ENCODE data around the gene DGLUCY.

DNA sequence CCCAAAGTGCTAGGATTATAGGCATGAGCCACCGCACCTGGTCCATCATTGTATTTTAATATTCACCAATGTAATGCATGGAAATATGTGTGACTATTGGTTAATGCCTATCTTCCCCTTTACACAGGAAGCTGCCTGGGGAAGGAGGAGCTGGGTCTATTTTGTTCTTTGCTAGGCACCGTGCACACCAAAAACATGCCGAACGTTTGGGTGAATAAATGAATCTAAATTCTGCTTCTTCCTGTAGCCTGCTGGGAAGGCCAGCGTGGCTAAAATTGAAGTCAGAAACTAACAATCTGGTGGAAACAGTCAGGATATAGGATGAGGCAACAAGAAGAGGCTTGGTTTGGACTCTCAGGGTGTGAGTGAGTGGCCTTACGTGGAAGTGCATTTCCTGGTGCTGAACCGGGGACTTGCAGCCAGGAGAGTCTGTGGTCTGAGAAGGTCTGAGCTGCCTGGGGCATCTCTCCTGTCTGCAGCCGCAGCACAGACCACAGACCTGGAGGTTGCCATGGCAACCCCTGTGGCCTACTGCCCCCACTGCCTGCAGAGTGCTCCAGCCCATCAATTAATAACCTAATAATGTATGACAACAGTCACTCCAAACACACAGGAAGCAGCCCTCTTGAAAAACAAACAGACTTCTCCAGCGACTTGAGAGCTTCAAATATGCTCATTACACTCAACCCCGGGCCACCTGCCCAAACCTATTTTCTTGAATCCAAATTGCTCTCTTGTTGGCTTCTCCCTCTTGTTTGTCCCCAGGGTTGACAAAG lies 136.2 kb downstream of the DGLUCY start:
- TF ChIP-seq, protein P1, sequence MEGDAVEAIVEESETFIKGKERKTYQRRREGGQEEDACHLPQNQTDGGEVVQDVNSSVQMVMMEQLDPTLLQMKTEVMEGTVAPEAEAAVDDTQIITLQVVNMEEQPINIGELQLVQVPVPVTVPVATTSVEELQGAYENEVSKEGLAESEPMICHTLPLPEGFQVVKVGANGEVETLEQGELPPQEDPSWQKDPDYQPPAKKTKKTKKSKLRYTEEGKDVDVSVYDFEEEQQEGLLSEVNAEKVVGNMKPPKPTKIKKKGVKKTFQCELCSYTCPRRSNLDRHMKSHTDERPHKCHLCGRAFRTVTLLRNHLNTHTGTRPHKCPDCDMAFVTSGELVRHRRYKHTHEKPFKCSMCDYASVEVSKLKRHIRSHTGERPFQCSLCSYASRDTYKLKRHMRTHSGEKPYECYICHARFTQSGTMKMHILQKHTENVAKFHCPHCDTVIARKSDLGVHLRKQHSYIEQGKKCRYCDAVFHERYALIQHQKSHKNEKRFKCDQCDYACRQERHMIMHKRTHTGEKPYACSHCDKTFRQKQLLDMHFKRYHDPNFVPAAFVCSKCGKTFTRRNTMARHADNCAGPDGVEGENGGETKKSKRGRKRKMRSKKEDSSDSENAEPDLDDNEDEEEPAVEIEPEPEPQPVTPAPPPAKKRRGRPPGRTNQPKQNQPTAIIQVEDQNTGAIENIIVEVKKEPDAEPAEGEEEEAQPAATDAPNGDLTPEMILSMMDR (IDR thresholded peaks at IDR 0.05; ENCODE audit: insufficient read depth, low read depth, low read length) = no peak
- TF ChIP-seq EZH2 (IDR thresholded peaks at IDR 0.05; ENCODE audit: insufficient read depth, low read length) = no peak
